MCF 10A (cell line): ENCODE data around the gene CA11. TPM values are rescaled to one million over a fixed set of nuclear protein-coding genes. Genes with fewer than 3 reads are reported as not detected.
A peak's percentile ranks its signal among the peaks of the same experiment; 100 is the strongest.

Experiments
- BruUV-seq: library from RNA; stranded (reverse); fragments of 400-500 nt; replicated peaks from 2 replicates; lab custom pipeline; 2021; lab: Mats Ljungman, UMichigan
- CTCF ChIA-PET: fragments of 300-600 bp; sonication (Branson Sonifier 250); formaldehyde crosslinking; extraction: SDS; loops from one replicate; lab custom pipeline; 2021; ENCODE audit warnings: antibody characterized with exemption, inconsistent platforms; lab: Yijun Ruan, JAX
- POLR2A ChIA-PET: fragments of 300-600, 350-650 bp; sonication (Branson Sonifier 250); formaldehyde crosslinking; extraction: SDS; loops from one replicate; lab custom pipeline; 2020; ENCODE audit warnings: antibody characterized with exemption, inconsistent platforms; lab: Yijun Ruan, JAX
- DNase-seq: peaks from one replicate; pipeline ENCODE4 v3.0.0-alpha.2; 2018; ENCODE audit not compliant: unreplicated experiment
- H3K27ac Mint-ChIP-seq: one replicate; pipeline ENCODE4 v1.8.0; 2022; ENCODE audit warnings: mild to moderate bottlenecking, low read depth, mixed read lengths; ENCODE audit not compliant: unreplicated experiment
- H3K27me3 Mint-ChIP-seq: one replicate; pipeline ENCODE4 v1.8.0; 2022; ENCODE audit warnings: mixed read lengths; ENCODE audit not compliant: insufficient read depth, unreplicated experiment
- H3K36me3 Mint-ChIP-seq: one replicate; pipeline ENCODE4 v1.8.0; 2022; ENCODE audit warnings: mild to moderate bottlenecking, moderate library complexity, mixed read lengths; ENCODE audit not compliant: insufficient read depth, unreplicated experiment
- H3K4me1 Mint-ChIP-seq: one replicate; pipeline ENCODE4 v1.8.0; 2022; ENCODE audit warnings: mixed read lengths; ENCODE audit not compliant: insufficient read depth, unreplicated experiment
- H3K4me3 Mint-ChIP-seq: one replicate; pipeline ENCODE4 v1.8.0; 2022; ENCODE audit warnings: mild to moderate bottlenecking, moderate library complexity, mixed read lengths; ENCODE audit not compliant: unreplicated experiment
- H3K9me3 Mint-ChIP-seq: one replicate; pipeline ENCODE4 v1.8.0; 2022; ENCODE audit warnings: mixed read lengths; ENCODE audit not compliant: unreplicated experiment
- intact Hi-C: fragments of 100-400 bp; cut with micrococcal nuclease; formaldehyde crosslinking; loops from 2 replicates; pipeline ENCODE4 v1.14.1; 2022
- total RNA-seq: library from RNA; stranded (reverse); gene quantifications from 2 replicates; pipeline ENCODE4 v1.2.3, GENCODE V29; 2022
- TF ChIP-seq, protein P1 (sequence below): fragments of 200-600 bp; IDR thresholded peaks from one replicate; pipeline ENCODE4 v1.8.0; 2022; ENCODE audit warnings: antibody characterized with exemption, mild to moderate bottlenecking; ENCODE audit not compliant: unreplicated experiment

Gene CA11
- total RNA-seq, 1 experiment from 2014 or later: 2.9 TPM

DNA sequence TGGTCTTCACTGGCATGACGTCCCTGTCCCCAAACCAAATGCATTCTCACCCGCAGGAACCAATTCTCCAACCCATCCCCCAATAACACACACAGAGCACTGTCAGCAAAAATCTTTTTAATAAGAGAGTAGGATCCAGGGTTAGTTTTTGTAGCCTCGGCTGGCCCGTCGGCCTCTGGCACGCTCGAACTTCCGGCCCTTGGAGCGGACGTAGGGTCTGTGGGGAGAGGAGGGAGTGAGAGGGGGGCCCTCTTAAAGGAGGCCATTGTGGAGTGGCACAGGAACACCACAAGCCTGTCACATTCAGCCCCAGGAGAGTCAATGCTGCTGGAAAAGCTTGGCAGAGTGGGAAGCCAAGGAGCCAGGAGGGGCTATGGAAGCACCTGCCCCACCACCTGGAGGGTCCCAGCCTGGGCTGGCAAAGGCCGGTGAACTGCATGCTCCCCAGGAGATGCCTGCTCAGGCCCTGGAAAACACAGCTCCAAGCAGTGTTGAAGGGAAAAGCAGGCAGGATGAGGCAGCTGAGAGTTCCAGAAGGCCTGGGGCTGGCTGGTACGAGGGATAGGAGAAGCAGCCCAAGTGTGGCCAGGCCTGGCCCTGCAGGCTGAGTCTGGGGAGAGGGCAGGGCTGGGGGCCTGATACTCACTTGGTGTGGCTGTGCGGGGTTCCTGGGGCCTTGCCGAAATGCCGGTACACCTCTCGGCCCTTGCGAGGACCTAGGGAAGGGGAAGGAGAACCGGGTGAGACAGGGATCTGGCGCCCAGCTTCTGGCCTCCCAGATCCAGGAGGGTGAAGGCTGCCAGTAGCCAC is 30.6 kb downstream of the CA11 start:
- Mint-ChIP-seq H3K27ac (peak overlapping the region; percentile 51), H3K9me3 (no peaks in the 10 kb centered on the region), H3K4me3 (peak overlapping the region; percentile 87), H3K27me3 (no peaks in the 10 kb centered on the region), H3K36me3 (peaks cover 64% of the 10 kb centered on the region), H3K4me1 (peaks cover 44% of the 10 kb centered on the region)
- no peak for DNase-seq
- intact Hi-C loops: no loop called here
- TF ChIP-seq, protein P1, sequence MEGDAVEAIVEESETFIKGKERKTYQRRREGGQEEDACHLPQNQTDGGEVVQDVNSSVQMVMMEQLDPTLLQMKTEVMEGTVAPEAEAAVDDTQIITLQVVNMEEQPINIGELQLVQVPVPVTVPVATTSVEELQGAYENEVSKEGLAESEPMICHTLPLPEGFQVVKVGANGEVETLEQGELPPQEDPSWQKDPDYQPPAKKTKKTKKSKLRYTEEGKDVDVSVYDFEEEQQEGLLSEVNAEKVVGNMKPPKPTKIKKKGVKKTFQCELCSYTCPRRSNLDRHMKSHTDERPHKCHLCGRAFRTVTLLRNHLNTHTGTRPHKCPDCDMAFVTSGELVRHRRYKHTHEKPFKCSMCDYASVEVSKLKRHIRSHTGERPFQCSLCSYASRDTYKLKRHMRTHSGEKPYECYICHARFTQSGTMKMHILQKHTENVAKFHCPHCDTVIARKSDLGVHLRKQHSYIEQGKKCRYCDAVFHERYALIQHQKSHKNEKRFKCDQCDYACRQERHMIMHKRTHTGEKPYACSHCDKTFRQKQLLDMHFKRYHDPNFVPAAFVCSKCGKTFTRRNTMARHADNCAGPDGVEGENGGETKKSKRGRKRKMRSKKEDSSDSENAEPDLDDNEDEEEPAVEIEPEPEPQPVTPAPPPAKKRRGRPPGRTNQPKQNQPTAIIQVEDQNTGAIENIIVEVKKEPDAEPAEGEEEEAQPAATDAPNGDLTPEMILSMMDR: no peak
- ChIA-PET CTCF (interaction anchor here (0.6 to 1.2 kb wide), 3 partner anchors 19 to 127 kb away, joined by 3 read pairs; no protein-coding TSS in a partner anchor), POLR2A (interaction anchor here (0.9 to 7.2 kb wide), 5 partner anchors 12 to 126 kb away, joined by 3 to 108 read pairs (median 5); no protein-coding TSS in a partner anchor)
- BruUV-seq: no TSS peak

DNA sequence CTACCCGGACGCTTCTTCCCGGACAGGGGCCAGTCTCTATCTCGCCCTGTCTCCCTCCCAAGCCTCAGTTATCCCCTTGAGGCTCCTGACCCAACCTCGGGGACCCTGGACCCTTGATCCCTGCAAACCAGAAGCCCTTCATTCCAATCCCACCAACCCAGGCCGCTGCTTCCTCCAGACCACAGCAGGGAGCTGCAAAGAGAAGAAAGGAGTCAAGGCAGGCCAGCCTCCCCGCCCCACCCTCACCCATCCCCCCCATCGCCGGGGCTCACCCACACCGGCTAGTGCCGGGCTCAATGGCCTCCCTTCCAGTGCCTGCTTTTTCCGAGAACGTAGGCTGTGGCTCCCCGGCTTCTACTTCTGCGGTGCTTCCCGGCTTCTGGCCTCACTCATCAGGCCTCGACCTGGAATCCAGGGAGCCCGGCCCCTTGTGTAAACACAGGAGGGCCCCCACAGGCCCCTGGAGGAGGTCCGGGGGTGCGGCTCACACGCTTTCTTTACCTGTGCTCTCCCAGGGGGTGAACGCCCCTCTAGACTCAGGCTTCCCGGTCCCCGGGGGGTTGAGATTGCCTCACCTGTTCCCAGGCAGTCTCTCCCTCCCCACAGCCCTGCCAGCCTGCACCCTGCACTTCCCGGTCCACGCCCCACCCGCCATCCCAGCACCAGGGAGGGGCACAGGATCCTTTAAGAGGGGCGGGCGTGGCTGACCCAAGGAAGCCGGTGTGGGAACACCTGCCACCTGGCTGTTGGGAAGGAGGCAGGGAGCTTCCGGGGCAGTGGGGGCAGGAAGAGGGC is 31.4 kb downstream of the CA11 start, which contains the start of gene FAM83E:
FAM83E (minus strand) TSS at position 641 of the 795 bp plus-strand sequence. CDS start 1,704 bp downstream, outside the sequence.
- no peaks in the 10 kb centered on the region for H3K9me3 Mint-ChIP-seq
- no peaks in the 10 kb centered on the region for H3K27me3 Mint-ChIP-seq
- BruUV-seq: no TSS peak
- TF ChIP-seq, protein P1: no peak
- POLR2A ChIA-PET: interaction anchor here (0.7 to 7.2 kb wide), 8 partner anchors 13 to 184 kb away, joined by 3 to 108 read pairs (median 3); no protein-coding TSS in a partner anchor
- peak; percentile 90 for DNase-seq
- peaks cover 64% of the 10 kb centered on the region for H3K36me3 Mint-ChIP-seq
- peak within 1 kb of the TSS; percentile 87 for H3K4me3 Mint-ChIP-seq
- CTCF ChIA-PET: no interaction called here
- peaks cover 37% of the 10 kb centered on the region for H3K4me1 Mint-ChIP-seq
- H3K27ac Mint-ChIP-seq: peak within 1 kb of the TSS; percentile 51
- intact Hi-C loops: no loop called here

DNA sequence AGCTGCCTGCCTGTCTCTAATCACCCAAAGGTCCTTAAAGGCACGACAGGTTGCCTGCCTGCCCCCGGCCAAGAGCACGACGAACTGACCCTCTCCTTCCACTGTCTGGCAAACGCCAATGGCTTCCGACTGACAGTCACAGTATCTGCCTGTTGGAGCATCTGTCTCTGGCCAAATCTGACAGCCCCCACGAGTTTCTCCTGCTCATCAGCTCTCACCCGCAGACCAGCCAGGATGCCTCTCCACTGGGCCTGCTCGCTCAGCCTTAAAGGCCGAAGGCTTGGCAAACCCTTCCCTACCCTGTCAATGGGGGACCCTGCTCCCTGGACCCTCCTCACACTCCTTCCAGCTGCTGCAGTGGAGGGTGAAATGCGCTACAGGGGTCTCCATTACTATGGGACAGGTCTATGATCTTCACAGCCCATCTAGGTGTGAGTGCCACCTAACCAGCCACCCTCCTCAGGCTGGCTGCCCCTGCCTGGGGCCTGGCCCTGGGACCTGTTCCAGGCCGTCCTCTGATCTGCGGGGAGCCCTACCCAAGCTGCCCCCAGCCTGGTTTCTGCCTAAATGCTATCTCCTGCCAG is 32.0 kb downstream of the CA11 start:
- Mint-ChIP-seq H3K9me3 (no peaks in the 10 kb centered on the region), H3K27ac (no peak overlapping the region), H3K27me3 (no peaks in the 10 kb centered on the region), H3K4me3 (peak overlapping the region; percentile 87), H3K4me1 (peaks cover 35% of the 10 kb centered on the region), H3K36me3 (peaks cover 57% of the 10 kb centered on the region)
- no peak for DNase-seq
- ChIA-PET CTCF (no interaction called here), POLR2A (interaction anchor here (0.7 to 7.2 kb wide), 7 partner anchors 12 to 183 kb away, joined by 3 to 108 read pairs (median 3); no protein-coding TSS in a partner anchor)
- intact Hi-C loops: no loop called here
- TF ChIP-seq, protein P1: no peak
- no TSS peak for BruUV-seq
